GM12874 (cell line): ENCODE measurements around the gene MYPN.

Experiments
- TF ChIP-seq, protein P1 (sequence below): IDR thresholded peaks from 2 replicates; pipeline ENCODE4 v1.5.1; 2011; ENCODE audit warnings: low read depth, mild to moderate bottlenecking, control low read depth, low read length, moderate library complexity; ENCODE audit not compliant: insufficient read depth

The MYPN gene

DNA sequence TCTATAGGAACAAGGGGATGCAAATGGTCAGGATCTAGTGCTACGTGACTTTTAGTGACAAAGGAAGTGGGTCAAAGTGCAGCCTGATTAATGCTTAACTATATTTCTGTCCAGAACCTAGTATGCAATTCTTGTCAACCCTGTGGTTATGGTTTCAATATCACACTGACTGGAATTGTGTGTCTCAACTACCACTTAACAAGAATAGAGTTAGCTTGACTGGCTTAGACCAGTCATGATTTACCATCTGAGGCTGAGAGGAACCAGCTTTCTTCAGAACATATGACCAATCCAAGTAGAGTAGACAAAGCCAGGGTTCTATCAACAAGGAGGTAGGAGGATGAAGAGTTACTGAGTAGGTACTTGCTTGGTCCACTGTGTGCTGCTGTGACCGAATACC is 54.4 kb downstream of the MYPN start:
- TF ChIP-seq, protein P1, sequence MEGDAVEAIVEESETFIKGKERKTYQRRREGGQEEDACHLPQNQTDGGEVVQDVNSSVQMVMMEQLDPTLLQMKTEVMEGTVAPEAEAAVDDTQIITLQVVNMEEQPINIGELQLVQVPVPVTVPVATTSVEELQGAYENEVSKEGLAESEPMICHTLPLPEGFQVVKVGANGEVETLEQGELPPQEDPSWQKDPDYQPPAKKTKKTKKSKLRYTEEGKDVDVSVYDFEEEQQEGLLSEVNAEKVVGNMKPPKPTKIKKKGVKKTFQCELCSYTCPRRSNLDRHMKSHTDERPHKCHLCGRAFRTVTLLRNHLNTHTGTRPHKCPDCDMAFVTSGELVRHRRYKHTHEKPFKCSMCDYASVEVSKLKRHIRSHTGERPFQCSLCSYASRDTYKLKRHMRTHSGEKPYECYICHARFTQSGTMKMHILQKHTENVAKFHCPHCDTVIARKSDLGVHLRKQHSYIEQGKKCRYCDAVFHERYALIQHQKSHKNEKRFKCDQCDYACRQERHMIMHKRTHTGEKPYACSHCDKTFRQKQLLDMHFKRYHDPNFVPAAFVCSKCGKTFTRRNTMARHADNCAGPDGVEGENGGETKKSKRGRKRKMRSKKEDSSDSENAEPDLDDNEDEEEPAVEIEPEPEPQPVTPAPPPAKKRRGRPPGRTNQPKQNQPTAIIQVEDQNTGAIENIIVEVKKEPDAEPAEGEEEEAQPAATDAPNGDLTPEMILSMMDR = no peak

GRCh38 chr10:68165643-68166042 is 56.4 kb downstream of the MYPN start:
- TF ChIP-seq, protein P1 = no peak

DNA sequence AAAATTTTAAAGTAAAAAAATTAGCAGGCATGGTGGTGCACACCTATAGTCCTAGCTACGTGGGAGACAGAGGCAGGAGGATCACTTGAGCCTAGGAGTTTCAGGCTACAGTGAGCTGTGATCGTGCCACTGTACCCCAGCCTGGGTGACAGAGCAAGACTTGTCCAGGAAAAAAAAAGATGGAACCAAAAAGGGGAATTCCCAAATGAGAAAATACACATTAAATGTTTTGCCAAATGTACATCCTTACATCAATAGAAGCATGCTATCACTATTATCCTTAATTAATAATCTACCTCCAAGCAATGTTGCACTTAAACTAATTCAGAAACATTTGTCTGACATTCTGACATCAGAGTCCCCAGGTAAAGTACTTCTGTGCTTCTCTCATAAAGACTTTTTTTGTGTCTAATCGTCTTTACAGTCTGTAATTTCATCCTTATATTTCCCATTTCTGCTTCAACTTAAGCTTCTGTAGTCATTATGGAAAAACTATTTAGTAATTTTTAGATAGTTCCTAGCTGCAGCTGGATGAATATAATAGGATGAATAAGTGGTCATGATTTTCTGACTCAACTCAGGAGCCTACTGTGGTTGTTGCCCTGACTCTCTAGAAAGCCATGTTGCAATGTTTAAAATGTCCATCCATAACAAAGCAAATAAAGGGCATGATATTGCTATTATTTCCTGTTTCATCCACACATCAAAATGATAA is 57.7 kb downstream of the MYPN start:
- TF ChIP-seq, protein P1 = no peak

DNA sequence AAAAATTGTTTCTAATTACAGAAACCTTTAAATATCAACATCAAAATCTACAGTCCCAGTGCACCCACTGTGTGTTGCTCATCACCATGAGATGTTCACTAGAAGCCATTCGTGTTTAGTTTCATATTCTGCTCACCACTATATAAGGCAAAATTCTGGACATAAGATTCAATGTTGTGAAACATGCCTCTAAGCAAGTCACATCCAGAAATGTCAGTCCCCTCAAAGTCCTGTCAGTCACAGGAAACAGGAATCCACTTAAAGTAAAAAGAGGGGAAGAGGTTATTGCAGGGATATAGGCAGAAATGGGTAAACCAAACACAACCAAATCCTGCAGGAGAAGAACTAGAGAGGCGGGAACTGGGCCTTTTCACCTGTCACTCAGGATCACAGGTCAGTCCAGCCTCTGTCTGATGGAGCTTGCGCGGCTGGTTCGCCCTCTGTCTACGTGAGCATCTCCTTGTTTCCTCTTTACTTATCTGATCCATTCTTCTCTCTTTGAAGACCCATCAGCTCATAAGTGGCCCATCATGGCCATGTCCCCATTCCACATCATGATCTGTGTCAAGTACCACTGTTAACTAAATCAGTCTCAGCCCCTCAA is 58.4 kb downstream of the MYPN start:
- TF ChIP-seq, protein P1 = no peak

DNA sequence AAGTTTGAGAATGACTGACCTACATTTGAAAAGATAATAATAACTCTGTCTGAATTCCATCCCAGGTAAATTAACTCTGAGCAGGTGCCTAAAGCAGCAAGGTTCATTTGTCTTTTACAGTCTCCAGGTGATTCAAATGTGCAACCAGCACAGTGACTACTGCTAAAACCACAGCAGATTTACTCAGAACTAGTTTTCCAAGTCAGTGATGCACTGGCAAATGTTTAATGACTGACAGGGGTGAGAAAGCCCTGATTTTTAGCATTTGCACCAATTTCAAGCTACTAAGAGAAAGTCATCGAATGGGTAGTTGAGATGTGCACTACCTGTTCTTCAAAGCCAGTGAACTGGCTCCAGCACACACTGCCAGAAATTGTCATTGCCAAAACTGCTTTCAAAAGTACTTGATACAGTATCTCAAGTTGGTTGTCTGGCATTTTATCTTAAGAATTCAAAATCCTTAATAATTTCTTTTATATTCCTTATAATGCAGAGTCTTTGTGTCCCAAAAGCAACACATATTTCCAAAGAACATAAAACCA is 62.3 kb downstream of the MYPN start:
- TF ChIP-seq, protein P1 = no peak

GRCh38 chr10:68172324-68172723 is 63.0 kb downstream of the MYPN start:
- TF ChIP-seq, protein P1 = no peak

GRCh38 chr10:68175949-68176348 is 66.7 kb downstream of the MYPN start:
- TF ChIP-seq, protein P1 = no peak
